Measurements from ENCODE around the gene ATP5PD. TPM values are rescaled to one million over a fixed set of nuclear protein-coding genes. Genes with fewer than 3 reads are reported as not detected.
A peak's percentile ranks its signal among the peaks of the same experiment; 100 is the strongest.

ATP5PD gene
- total RNA-seq, 1 experiment from 2014 or later, result 344 TPM

DNA sequence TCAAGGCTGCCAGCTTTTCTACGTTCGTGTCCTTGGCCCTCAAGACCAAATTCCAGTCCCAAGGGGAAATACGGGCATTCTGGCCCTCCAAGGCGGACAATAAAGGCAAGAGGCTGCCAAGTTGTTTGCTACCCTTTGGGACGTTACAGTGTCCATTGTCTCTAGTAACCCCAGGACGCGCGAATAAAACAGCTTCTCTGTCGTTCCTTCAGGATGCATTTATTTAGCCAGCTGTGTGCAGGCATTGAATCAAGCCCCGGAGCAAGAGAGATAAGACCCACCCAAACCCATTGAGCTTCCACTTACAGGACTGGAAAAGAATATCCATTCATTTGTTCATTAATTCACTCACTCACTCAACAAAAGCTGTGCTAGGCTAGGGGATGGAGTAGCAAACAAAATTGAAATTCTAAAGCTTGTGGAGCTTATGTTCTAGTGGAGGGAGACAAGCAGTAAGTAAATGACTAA is 33.6 kb downstream of the ATP5PD start:
- Histone ChIP-seq H3K9ac (ENCODE audit: extremely low read depth, insufficient read length, low read length) (peak overlapping the region; percentile 95), H2BK15ac (ENCODE audit: low read depth, low read length) (no peak overlapping the region), H4K91ac (ENCODE audit: insufficient read length, low read depth, low read length) (no peak overlapping the region), H3K9me3 (ENCODE audit: control insufficient read depth, low read depth, low read length) (no peaks in the 10 kb centered on the region), H3K27me3 (ENCODE audit: insufficient read depth, low read length) (no peaks in the 10 kb centered on the region), H3K27ac (ENCODE audit: insufficient read length, low read depth, low read length) (peak overlapping the region; percentile 63), H4K5ac (ENCODE audit: insufficient read length, low read depth, low read length) (no peak overlapping the region), H2AK5ac (ENCODE audit: insufficient read length, low read length) (no peak overlapping the region), H3K14ac (ENCODE audit: insufficient read depth, low read length) (peak overlapping the region; percentile 99), H3K56ac (ENCODE audit: insufficient read length, low read depth, low read length) (no peak overlapping the region), H3K23me2 (ENCODE audit: insufficient read length, low read depth, low read length, poor library complexity, severe bottlenecking) (peaks cover 10% of the 10 kb centered on the region), H3K18ac (ENCODE audit: insufficient read length, low read depth, low read length) (peak overlapping the region; percentile 8), H3K4me2 (ENCODE audit: insufficient read depth, insufficient read length, low read length) (peak overlapping the region; percentile 97), H3K4me1 (ENCODE audit: insufficient read depth, low read length) (no peaks in the 10 kb centered on the region; the same call in 1 of the 2 replicates), H2BK120ac (ENCODE audit: low read depth, low read length, poor library complexity, severe bottlenecking) (no peak overlapping the region), H2AFZ (ENCODE audit: low read length) (no peak overlapping the region), H3K4ac (ENCODE audit: low read depth, low read length) (no peak overlapping the region), H2BK5ac (ENCODE audit: insufficient read length, low read length) (no peak overlapping the region), H3T11ph (ENCODE audit: low read length) (no peak overlapping the region), H4K8ac (replicated peaks; ENCODE audit: insufficient read length, low read depth, low read length) (no peak overlapping the region), H4K20me1 (ENCODE audit: control insufficient read depth, insufficient read depth, insufficient read length) (no peaks in the 10 kb centered on the region), H2BK20ac (ENCODE audit: low read depth, low read length, poor library complexity, severe bottlenecking) (no peak overlapping the region), H3K79me2 (ENCODE audit: insufficient read depth, low read length) (no peaks in the 10 kb centered on the region), H2BK12ac (ENCODE audit: insufficient read length, low read depth, low read length) (peak overlapping the region; percentile 3), H3K79me1 (ENCODE audit: insufficient read depth, low read depth, low read length, poor library complexity, severe bottlenecking) (no peaks in the 10 kb centered on the region), H3K23ac (ENCODE audit: insufficient read length, low read depth, low read length) (no peak overlapping the region)
- H3K4me1 Mint-ChIP-seq, result peaks cover 23 to 25% of the 10 kb centered on the region in 2 experiments
- TF ChIP-seq, protein P1, sequence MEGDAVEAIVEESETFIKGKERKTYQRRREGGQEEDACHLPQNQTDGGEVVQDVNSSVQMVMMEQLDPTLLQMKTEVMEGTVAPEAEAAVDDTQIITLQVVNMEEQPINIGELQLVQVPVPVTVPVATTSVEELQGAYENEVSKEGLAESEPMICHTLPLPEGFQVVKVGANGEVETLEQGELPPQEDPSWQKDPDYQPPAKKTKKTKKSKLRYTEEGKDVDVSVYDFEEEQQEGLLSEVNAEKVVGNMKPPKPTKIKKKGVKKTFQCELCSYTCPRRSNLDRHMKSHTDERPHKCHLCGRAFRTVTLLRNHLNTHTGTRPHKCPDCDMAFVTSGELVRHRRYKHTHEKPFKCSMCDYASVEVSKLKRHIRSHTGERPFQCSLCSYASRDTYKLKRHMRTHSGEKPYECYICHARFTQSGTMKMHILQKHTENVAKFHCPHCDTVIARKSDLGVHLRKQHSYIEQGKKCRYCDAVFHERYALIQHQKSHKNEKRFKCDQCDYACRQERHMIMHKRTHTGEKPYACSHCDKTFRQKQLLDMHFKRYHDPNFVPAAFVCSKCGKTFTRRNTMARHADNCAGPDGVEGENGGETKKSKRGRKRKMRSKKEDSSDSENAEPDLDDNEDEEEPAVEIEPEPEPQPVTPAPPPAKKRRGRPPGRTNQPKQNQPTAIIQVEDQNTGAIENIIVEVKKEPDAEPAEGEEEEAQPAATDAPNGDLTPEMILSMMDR (conservative IDR thresholded peaks at IDR 0.05), result no peak
- peaks cover 6 to 20% (median 13%) of the 10 kb centered on the region in 3 experiments; a peak in 4 of 7 replicates for H3K36me3 Mint-ChIP-seq (ENCODE audit: insufficient read depth in 1 of 3, low read depth in 3 of 3)
- no peak for DNase-seq
- H3K4me3 Mint-ChIP-seq, result peak overlapping the region; percentile 87
- no peaks in the 10 kb centered on the region; the same call in 1 of the 2 replicates for H3K27me3 Mint-ChIP-seq (ENCODE audit: low read depth)
- no CpG with 5 or more reads among the region's 10 CpGs for WGBS (ENCODE audit: extremely low coverage, insufficient read length, low lambda C conversion rate)
- peak overlapping the region; percentile 46 to 91 (median 81); a peak in 5 of 7 replicates for H3K27ac Mint-ChIP-seq
- H3K9me3 Mint-ChIP-seq, result no peaks in the 10 kb centered on the region
